Measurements from ENCODE around the gene ZNF577.

Gene ZNF577

GRCh38 chr19:51887522-51888498 lies at the start of gene ZNF577:
ZNF577 (minus strand) TSS chr19:51887951; CDS start chr19:51880382, 7,569 bp downstream.
- TF ChIP-seq CTCF (conservative IDR thresholded peaks at IDR 0.05) (no peak), ZFX (IDR thresholded peaks at IDR 0.05) (no peak)
- no peak within 1 kb of the TSS for H3K27ac ChIP-seq

- TF ChIP-seq ZFX (IDR thresholded peaks at IDR 0.05): no peak
- TF ChIP-seq CTCF (conservative IDR thresholded peaks at IDR 0.05): no peak
- no peak overlapping the region for H3K27ac ChIP-seq
Observed at GRCh38 chr19:51931921-51932320, 44.2 kb upstream of the ZNF577 start.

GRCh38 chr19:51927859-51928258 lies 40.1 kb upstream of the ZNF577 start:
- peak overlapping the region; percentile 80 for H3K27ac ChIP-seq
- TF ChIP-seq ZFX (IDR thresholded peaks at IDR 0.05) (no peak), CTCF (conservative IDR thresholded peaks at IDR 0.05) (no peak)

- TF ChIP-seq ZFX (IDR thresholded peaks at IDR 0.05) (no peak), CTCF (conservative IDR thresholded peaks at IDR 0.05) (peak; percentile 41)
- peak within 1 kb of the TSS; percentile 80 for H3K27ac ChIP-seq
Observed at GRCh38 chr19:51926784-51927741, 39.3 kb upstream of the ZNF577 start, which contains the start of gene ZNF613. ZNF613 (plus strand) TSS chr19:51927472; CDS start chr19:51936221, 8,749 bp downstream.

GRCh38 chr19:51926426-51926783 lies 38.7 kb upstream of the ZNF577 start:
- TF ChIP-seq CTCF (conservative IDR thresholded peaks at IDR 0.05) (no peak), ZFX (IDR thresholded peaks at IDR 0.05) (no peak)
- peak overlapping the region; percentile 80 for H3K27ac ChIP-seq

GRCh38 chr19:51921949-51922348 lies 34.2 kb upstream of the ZNF577 start:
- no peak overlapping the region for H3K27ac ChIP-seq
- TF ChIP-seq CTCF (conservative IDR thresholded peaks at IDR 0.05) (no peak), ZFX (IDR thresholded peaks at IDR 0.05) (no peak)
